Stomach (tissue), 9 donors: Measurements from ENCODE around the gene POLR3GL. TPM values are rescaled to one million over a fixed set of nuclear protein-coding genes. Genes with fewer than 3 reads are reported as not detected.

ENCODE experiments used
- DNase-seq, 2 donors: peaks; one replicate each; pipeline versions ENCODE4 v3.0.0 to v3.0.0-alpha.2; 2013 to 2019
- H3K27ac ChIP-seq, 5 donors: fragments of 200-600 bp in 4 of 5; sonication (generic) in 4 of 5; one replicate each; pipeline ENCODE4 v1.5.1; 2013 to 2019; ENCODE audit warnings: mild to moderate bottlenecking in 1 of 5, moderate library complexity in 1 of 5
- H3K27me3 ChIP-seq, 3 donors: fragments of 200-600 bp; sonication (generic); one replicate each; pipeline ENCODE4 v1.5.1; 2017 to 2019; ENCODE audit warnings: mixed run types in 1 of 3
- H3K36me3 ChIP-seq, 4 donors: fragments of 200-600 bp; sonication (generic); 1 replicate in 3 of 4; 2 replicates in 1 of 4; pipeline ENCODE4 v1.5.1; 2016 to 2019
- H3K4me1 ChIP-seq, 4 donors: fragments of 200-600 bp; sonication (generic); one replicate each; pipeline ENCODE4 v1.5.1; 2016 to 2019
- H3K4me3 ChIP-seq, 4 donors: fragments of 200-600 bp; sonication (generic) in 3 of 4; one replicate each; pipeline ENCODE4 v1.5.1; 2016 to 2019; ENCODE audit warnings: mild to moderate bottlenecking in 1 of 4
- H3K9me3 ChIP-seq, 4 donors: fragments of 200-600 bp; sonication (generic); one replicate each; pipeline ENCODE4 v1.5.1; 2016 to 2019
- EP300 ChIP-seq: sonication (generic); formaldehyde crosslinking; IDR thresholded peaks from one replicate; pipeline ENCODE4 v1.6.1; 2017; ENCODE audit warnings: antibody characterized with exemption
- POLR2A ChIP-seq, 4 donors: fragments of 450-650 bp; IDR thresholded peaks; one replicate each; pipeline ENCODE4 v1.6.1; 2016; ENCODE audit warnings: antibody characterized with exemption in 4 of 4, control low read depth in 2 of 4, mild to moderate bottlenecking in 1 of 4, moderate library complexity in 1 of 4
- POLR2AphosphoS5 ChIP-seq, 3 donors: sonication (generic); formaldehyde crosslinking; IDR thresholded peaks; one replicate each; pipeline ENCODE4 v1.6.1; 2016; ENCODE audit warnings: antibody characterized with exemption in 3 of 3
- WGBS, 5 donors: extraction: QIAGEN DNeasy Blood & Tissue Kit in 3 of 5; methylation state at CpG; one replicate each; pipeline versions ENCODE4 v1.1.5 to v1.1.7; 2013 to 2018; 5-methylcytosine and 5-hydroxymethylcytosine counted together
- intact Hi-C: fragments of 100-400 bp; cut with DNase I; formaldehyde crosslinking; loops from one replicate; pipeline ENCODE4 v1.15.1; 2023; ENCODE audit warnings: low total_unique reads
- polyA plus RNA-seq, 3 donors: library from polyadenylated mRNA; stranded (reverse); fragments of 200-250 nt; gene quantifications; one replicate each; pipeline ENCODE4 v1.2.3, GENCODE V29; 2013
- total RNA-seq, 5 donors: library from RNA; depleted of rRNA; stranded (reverse); fragments of >200 nt; gene quantifications; one replicate each; pipeline versions ENCODE4 v1.1.0 to v1.2.3, GENCODE V29; 2014 to 2016
- TF ChIP-seq, protein P1 (sequence below), 7 experiments: fragments of 450-650 bp in 4 of 7; fragments of 200-600 bp in 3 of 7; sonication (generic) in 3 of 7; IDR thresholded peaks; one replicate each; pipeline ENCODE4 v1.5.1; 2016 to 2019; ENCODE audit warnings: antibody characterized with exemption in 7 of 7, control low read depth in 2 of 7, mild to moderate bottlenecking in 1 of 7
- donor health status: healthy with polysubstance abuse.
- donor health status: Bipolar disorder and iron deficiency.
- donor health status: healthy.

POLR3GL gene
- total and polyA plus RNA-seq, 8 donors, result 5.8 to 165 (median 26.9) TPM

- peaks cover 0 to 6% (median 3%) of the 10 kb centered on the region in 4 donors for H3K36me3 ChIP-seq
- H3K27me3 ChIP-seq, result peaks cover 0 to 14% (median 8%) of the 10 kb centered on the region in 3 donors
- peaks cover 0 to 5% (median 0%) of the 10 kb centered on the region in 4 donors for H3K9me3 ChIP-seq
- H3K27ac ChIP-seq, result peak overlapping the region in 4 of 5 donors; percentile 87 to 99 (median 92)
- no peak for DNase-seq
- intact Hi-C loops, result loop anchor here (5.0 kb wide), 1 partner anchor 43 kb away; no protein-coding TSS in a partner anchor
- H3K4me1 ChIP-seq, result peaks cover 14 to 53% (median 47%) of the 10 kb centered on the region in 4 donors
- H3K4me3 ChIP-seq, result peak overlapping the region; percentile 52 to 67 (median 60)
- no peak for TF ChIP-seq EP300
- TF ChIP-seq, protein P1, sequence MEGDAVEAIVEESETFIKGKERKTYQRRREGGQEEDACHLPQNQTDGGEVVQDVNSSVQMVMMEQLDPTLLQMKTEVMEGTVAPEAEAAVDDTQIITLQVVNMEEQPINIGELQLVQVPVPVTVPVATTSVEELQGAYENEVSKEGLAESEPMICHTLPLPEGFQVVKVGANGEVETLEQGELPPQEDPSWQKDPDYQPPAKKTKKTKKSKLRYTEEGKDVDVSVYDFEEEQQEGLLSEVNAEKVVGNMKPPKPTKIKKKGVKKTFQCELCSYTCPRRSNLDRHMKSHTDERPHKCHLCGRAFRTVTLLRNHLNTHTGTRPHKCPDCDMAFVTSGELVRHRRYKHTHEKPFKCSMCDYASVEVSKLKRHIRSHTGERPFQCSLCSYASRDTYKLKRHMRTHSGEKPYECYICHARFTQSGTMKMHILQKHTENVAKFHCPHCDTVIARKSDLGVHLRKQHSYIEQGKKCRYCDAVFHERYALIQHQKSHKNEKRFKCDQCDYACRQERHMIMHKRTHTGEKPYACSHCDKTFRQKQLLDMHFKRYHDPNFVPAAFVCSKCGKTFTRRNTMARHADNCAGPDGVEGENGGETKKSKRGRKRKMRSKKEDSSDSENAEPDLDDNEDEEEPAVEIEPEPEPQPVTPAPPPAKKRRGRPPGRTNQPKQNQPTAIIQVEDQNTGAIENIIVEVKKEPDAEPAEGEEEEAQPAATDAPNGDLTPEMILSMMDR (IDR thresholded peaks at IDR 0.05), result no peak
- TF ChIP-seq POLR2A (IDR thresholded peaks at IDR 0.05), result no peak
- TF ChIP-seq POLR2AphosphoS5 (IDR thresholded peaks at IDR 0.05), result no peak
- WGBS, 5 donors, result 0 to 2% (median 1%) methylated on average over 5 of the region's 5 CpGs
These were observed 742 bp downstream of the POLR3GL start for GRCh38 chr1:145965119-145965744.

- TF ChIP-seq POLR2AphosphoS5 (IDR thresholded peaks at IDR 0.05) (no peak), POLR2A (IDR thresholded peaks at IDR 0.05) (no peak), EP300 (no peak)
- TF ChIP-seq, protein P1 (IDR thresholded peaks at IDR 0.05), result no peak
- H3K4me3 ChIP-seq, result no peak overlapping the region
- H3K27me3 ChIP-seq, result no peaks in the 10 kb centered on the region
- H3K27ac ChIP-seq, result no peak overlapping the region
- H3K4me1 ChIP-seq, result peaks cover 14 to 34% (median 27%) of the 10 kb centered on the region in 4 donors
- H3K9me3 ChIP-seq, result peaks cover 0 to 5% (median 0%) of the 10 kb centered on the region in 4 donors
- peaks cover 0 to 6% (median 3%) of the 10 kb centered on the region in 4 donors for H3K36me3 ChIP-seq
- intact Hi-C loops, result loop anchor here (5.0 kb wide), 1 partner anchor 45 kb away; no protein-coding TSS in a partner anchor
- DNase-seq, result no peak
- 92 to 96% (median 93%) methylated on average over 2 of the region's 2 CpGs for WGBS, 5 donors
These were observed 2.8 kb downstream of the POLR3GL start for GRCh38 chr1:145967288-145967687.

- intact Hi-C loops, result loop anchor here (5.0 kb wide), 1 partner anchor 40 kb away; no protein-coding TSS in a partner anchor
- Histone ChIP-seq H3K9me3 (peaks cover 0 to under 1% (median 0%) of the 10 kb centered on the region in 4 donors), H3K4me3 (no peak overlapping the region), H3K27me3 (no peaks in the 10 kb centered on the region), H3K4me1 (peaks cover 5 to 8% (median 7%) of the 10 kb centered on the region in 4 donors), H3K36me3 (peaks cover 0 to 15% (median 5%) of the 10 kb centered on the region in 4 donors), H3K27ac (no peak overlapping the region)
- TF ChIP-seq, protein P1 (IDR thresholded peaks at IDR 0.05), result no peak
- no peak for TF ChIP-seq POLR2A (IDR thresholded peaks at IDR 0.05)
- TF ChIP-seq POLR2AphosphoS5 (IDR thresholded peaks at IDR 0.05), result no peak
- TF ChIP-seq EP300, result no peak
- WGBS, 5 donors, result 66 to 75% (median 72%) methylated on average over 7 of the region's 7 CpGs
- no peak for DNase-seq
These were observed 8.1 kb downstream of the POLR3GL start for GRCh38 chr1:145972580-145972979.

DNA sequence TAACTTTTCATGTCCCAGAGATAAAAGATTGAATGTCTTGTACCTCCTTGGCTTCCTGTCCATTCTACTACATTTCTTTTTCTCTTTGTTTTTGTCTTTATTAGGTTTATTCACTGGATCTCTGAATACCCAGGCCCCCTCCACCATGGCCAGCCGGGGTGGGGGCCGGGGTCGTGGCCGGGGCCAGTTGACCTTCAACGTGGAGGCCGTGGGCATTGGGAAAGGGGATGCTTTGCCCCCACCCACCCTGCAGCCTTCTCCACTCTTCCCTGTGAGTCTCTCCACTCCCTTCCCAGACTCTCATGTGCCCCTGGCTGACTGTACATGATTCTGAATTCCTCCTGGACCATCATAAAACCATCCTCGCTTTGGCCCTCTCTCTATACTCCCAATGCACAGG is 10.2 kb downstream of the POLR3GL start:
- Histone ChIP-seq H3K4me1 (peaks cover 22 to 29% (median 27%) of the 10 kb centered on the region in 4 donors), H3K27me3 (no peaks in the 10 kb centered on the region), H3K27ac (no peak overlapping the region), H3K36me3 (peaks cover 0 to 14% (median 4%) of the 10 kb centered on the region in 4 donors), H3K9me3 (no peaks in the 10 kb centered on the region), H3K4me3 (no peak overlapping the region)
- DNase-seq, result no peak
- TF ChIP-seq POLR2AphosphoS5 (IDR thresholded peaks at IDR 0.05), result no peak
- intact Hi-C loops, result loop anchor here (5.0 kb wide), 1 partner anchor 38 kb away; no protein-coding TSS in a partner anchor
- 79 to 89% (median 82%) methylated on average over 7 of the region's 7 CpGs for WGBS, 5 donors
